Activated B cell treated with CpG ODN at 0.5 μM for 24 hours (primary cell): ENCODE data around the gene MVB12B. TPM values are rescaled to one million over a fixed set of nuclear protein-coding genes. Genes with fewer than 3 reads are reported as not detected.

Experiments used
- ATAC-seq: fragments of 200-7000 bp; cut with Tn5 transposase; one replicate; pipeline ENCODE4 v1.10.0; 2021; ENCODE audit warnings: low read depth, mild to moderate bottlenecking, moderate library complexity
- CTCF ChIA-PET: fragments of 350-600 bp; sonication (Branson Sonifier 250); formaldehyde crosslinking; loops from one replicate; lab custom pipeline; 2021; ENCODE audit warnings: antibody characterized with exemption; lab: Charles Lee
- POLR2A ChIA-PET: fragments of 350-600 bp; sonication (Branson Sonifier 250); formaldehyde crosslinking; loops from one replicate; lab custom pipeline; 2021; ENCODE audit warnings: antibody characterized with exemption; lab: Charles Lee
- DNase-seq: peaks from one replicate; pipeline ENCODE4 v3.0.0; 2022
- H3K27ac Mint-ChIP-seq: one replicate; pipeline ENCODE4 v1.8.0; 2020; ENCODE audit warnings: mixed read lengths
- H3K27me3 Mint-ChIP-seq: one replicate; pipeline ENCODE4 v1.8.0; 2021; ENCODE audit warnings: mixed read lengths
- H3K36me3 Mint-ChIP-seq: one replicate; pipeline ENCODE4 v1.8.0; 2021; ENCODE audit warnings: low read depth, mixed read lengths
- H3K4me1 Mint-ChIP-seq: one replicate; pipeline ENCODE4 v1.8.0; 2021; ENCODE audit warnings: mixed read lengths
- H3K4me3 Mint-ChIP-seq: one replicate; pipeline ENCODE4 v1.8.0; 2020; ENCODE audit warnings: mild to moderate bottlenecking, mixed read lengths
- H3K9me3 Mint-ChIP-seq: one replicate; pipeline ENCODE4 v1.8.0; 2020; ENCODE audit warnings: mixed read lengths
- CTCF ChIP-seq: fragments of 200-600 bp; IDR thresholded peaks from one replicate; pipeline ENCODE4 v1.8.0; 2022; ENCODE audit warnings: antibody characterized with exemption, mild to moderate bottlenecking
- intact Hi-C: fragments of 100-400 bp; cut with micrococcal nuclease; formaldehyde crosslinking; loops from one replicate; pipeline ENCODE4 v1.15.1; 2024
- total RNA-seq: library from RNA; stranded (reverse); gene quantifications from 2 replicates; pipeline ENCODE4 v1.2.3, GENCODE V29; 2022

Gene MVB12B
- total RNA-seq, 1 donor from 2014 or later: 2.5 TPM

DNA sequence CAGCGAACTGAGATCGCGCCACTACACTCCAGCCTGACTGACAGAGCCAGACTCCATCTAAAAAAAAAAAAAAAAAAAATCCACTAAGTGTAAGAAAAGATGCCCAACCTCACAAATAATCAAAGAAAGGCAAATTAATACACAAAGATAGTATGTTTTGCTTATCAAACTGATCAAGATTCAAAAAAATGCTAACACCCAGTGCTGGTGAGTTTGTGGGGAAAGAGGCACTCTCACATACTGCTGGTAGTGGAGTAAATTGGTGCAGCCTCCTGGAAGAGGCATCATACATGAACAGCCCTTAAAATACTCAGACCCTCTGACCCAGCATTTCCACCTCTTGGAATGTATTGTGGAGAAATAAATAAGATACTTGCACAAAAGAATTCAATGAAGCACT lies 216.9 kb downstream of the MVB12B start:
- Mint-ChIP-seq H3K36me3 (no peaks in the 10 kb centered on the region), H3K4me1 (no peaks in the 10 kb centered on the region), H3K4me3 (no peak overlapping the region), H3K9me3 (no peaks in the 10 kb centered on the region), H3K27me3 (peaks cover 3% of the 10 kb centered on the region), H3K27ac (no peak overlapping the region)
- ChIA-PET CTCF (no interaction called here), POLR2A (no interaction called here)
- DNase-seq: no peak
- no peak for TF ChIP-seq CTCF
- ATAC-seq: no peak
- intact Hi-C loops: no loop called here

DNA sequence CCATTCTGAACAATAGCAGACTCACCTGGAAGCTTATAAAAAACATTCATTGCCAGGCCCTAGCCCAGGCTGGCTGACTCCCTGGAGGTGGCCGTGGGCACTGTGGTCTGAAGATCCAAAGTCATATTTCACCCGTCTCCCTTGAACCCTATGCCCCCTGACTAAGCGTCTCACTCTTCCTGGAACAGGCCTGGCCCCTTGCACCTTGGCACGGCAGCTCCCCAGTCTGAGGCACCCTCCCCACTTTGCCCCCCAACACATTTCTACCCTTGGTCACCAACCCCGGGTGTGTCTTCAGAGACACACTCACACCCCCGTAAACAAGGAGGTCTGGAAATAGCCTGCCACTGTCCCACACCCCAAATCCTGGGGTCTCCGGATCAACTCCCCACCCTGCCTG lies 218.5 kb downstream of the MVB12B start:
- POLR2A ChIA-PET: no interaction called here
- ATAC-seq: no peak

DNA sequence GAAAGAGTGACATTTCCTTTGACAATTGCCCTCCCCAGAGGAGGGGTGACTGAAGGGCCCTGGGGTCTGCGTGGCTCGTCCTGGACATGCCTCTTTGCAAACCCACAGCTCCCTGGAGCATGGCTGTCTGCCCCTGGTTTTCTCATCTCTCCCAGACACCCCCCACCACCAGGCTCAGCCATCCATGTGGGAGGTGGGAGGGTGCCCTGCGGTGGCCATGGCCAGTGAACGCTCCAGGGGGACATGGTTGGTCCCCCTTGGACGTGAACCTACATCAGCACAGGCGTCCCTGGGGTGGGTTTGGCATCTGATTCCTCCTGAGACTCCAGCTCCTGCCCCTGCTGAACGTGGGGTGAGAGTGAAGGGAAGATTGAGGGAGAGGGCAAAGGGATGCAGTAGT lies 219.4 kb downstream of the MVB12B start:
- ChIA-PET CTCF (no interaction called here), POLR2A (no interaction called here)
- Mint-ChIP-seq H3K27ac (no peak overlapping the region), H3K4me1 (no peaks in the 10 kb centered on the region), H3K4me3 (no peak overlapping the region), H3K9me3 (no peaks in the 10 kb centered on the region), H3K27me3 (no peaks in the 10 kb centered on the region), H3K36me3 (no peaks in the 10 kb centered on the region)
- DNase-seq: no peak
- ATAC-seq: no peak
- intact Hi-C loops: no loop called here
- no peak for TF ChIP-seq CTCF

More for the DNA sequence above, 218.5 kb downstream of the MVB12B start:
- CTCF ChIA-PET: no interaction called here
- TF ChIP-seq CTCF: no peak
- Mint-ChIP-seq H3K27ac (no peak overlapping the region), H3K4me3 (no peak overlapping the region), H3K4me1 (no peaks in the 10 kb centered on the region), H3K27me3 (peaks cover 3% of the 10 kb centered on the region), H3K9me3 (no peaks in the 10 kb centered on the region), H3K36me3 (no peaks in the 10 kb centered on the region)
- intact Hi-C loops: no loop called here
- no peak for DNase-seq

GRCh38 chr9:126548312-126548711 lies 221.7 kb downstream of the MVB12B start:
- ATAC-seq: no peak
- POLR2A ChIA-PET: no interaction called here
- DNase-seq: no peak
- Mint-ChIP-seq H3K36me3 (no peaks in the 10 kb centered on the region), H3K4me1 (no peaks in the 10 kb centered on the region), H3K4me3 (no peak overlapping the region), H3K27me3 (no peaks in the 10 kb centered on the region), H3K9me3 (no peaks in the 10 kb centered on the region), H3K27ac (no peak overlapping the region)
- TF ChIP-seq CTCF: no peak
- CTCF ChIA-PET: interaction anchor here (1.1 to 1.8 kb wide), 2 partner anchors 10 to 49 kb away, joined by 5 read pairs; no protein-coding TSS in a partner anchor
- intact Hi-C loops: no loop called here

GRCh38 chr9:126549246-126550006 lies 222.8 kb downstream of the MVB12B start:
- POLR2A ChIA-PET: no interaction called here
- DNase-seq: no peak
- Mint-ChIP-seq H3K27me3 (no peaks in the 10 kb centered on the region), H3K4me1 (no peaks in the 10 kb centered on the region), H3K4me3 (no peak overlapping the region), H3K9me3 (no peaks in the 10 kb centered on the region), H3K27ac (no peak overlapping the region), H3K36me3 (no peaks in the 10 kb centered on the region)
- CTCF ChIA-PET: interaction anchor here (1.8 to 3.7 kb wide), 2 partner anchors 49 to 50 kb away, joined by 5 to 14 read pairs; no protein-coding TSS in a partner anchor
- no peak for TF ChIP-seq CTCF
- intact Hi-C loops: no loop called here
- no peak for ATAC-seq
